ENCODE data around the gene GALNT13. TPM values are rescaled to one million over a fixed set of nuclear protein-coding genes. Genes with fewer than 3 reads are reported as not detected.

Gene GALNT13
- polyA plus RNA-seq, 2 of the 4 experiments (the other 2 are of a cell fraction) = 12.1 to 15.6 TPM

DNA sequence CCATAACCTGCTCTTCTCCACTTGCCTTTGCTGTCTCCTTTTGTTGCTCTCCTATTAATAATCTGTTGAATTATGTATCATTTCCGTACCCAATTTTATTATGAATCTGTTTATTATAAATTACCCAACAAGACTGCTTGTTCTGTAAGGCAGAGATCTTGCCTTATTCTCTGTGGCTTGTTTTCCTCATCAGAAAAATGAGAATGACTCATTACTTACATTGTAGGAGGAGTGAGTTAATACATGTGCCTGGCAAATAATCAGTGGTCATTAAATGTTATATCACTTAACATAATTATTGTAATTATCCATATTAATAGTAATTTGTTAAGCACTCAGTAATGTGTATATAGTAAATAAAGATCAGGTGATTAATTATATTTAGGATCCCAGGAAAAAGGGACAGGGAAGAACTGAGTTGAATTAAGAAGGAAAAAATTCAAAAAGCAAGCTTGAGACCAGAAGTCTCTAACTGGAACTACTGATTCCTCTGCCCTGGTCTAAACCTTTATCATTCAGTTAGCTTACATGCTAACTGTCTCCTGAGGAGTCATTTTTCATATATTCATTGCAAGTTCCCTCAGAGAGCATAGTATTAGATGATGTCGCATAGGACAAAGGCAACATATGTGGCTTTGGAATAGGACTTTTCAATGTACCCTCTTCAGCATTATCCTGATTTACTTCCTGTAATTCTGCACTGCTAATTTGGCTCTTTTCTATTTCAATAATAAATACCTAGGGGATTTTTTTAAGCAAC, 335.7 kb downstream of the GALNT13 start (continued):
- TF ChIP-seq USF2 (IDR thresholded peaks at IDR 0.05) = no peak
- no peak for TF ChIP-seq FOSB (CRISPR knock-in tag; IDR thresholded peaks at IDR 0.05)
- no peak for TF ChIP-seq NPAS2 (CRISPR knock-in tag; IDR thresholded peaks at IDR 0.05; ENCODE audit: borderline replicate concordance)
- TF ChIP-seq TP53 (CRISPR knock-in tag; IDR thresholded peaks at IDR 0.05) = no peak
- no peak for TF ChIP-seq SREBF2 (IDR thresholded peaks at IDR 0.05)
- TF ChIP-seq PHF8 (IDR thresholded peaks at IDR 0.05; ENCODE audit: borderline replicate concordance, low read depth) = no peak

DNA sequence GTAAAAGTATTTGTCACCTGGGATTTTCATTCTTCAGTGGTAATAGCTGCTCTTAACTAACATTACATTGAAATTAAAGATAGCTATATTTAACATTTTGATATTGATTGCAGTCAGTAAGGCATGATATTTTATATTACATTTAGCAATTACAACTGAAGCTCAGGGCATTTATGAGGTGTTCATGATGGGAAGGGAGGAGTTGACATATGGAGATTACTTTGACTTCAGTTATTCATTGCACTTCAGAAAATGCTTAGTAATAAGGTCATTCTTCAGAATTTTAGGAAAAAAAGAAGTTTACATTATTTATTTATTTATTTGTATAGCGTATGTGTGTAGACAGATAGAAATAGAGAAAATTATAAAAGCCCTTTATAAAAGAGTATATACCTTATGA, 352.0 kb downstream of the GALNT13 start:
- ChIA-PET POLR2A (no interaction called here), CTCF (no interaction called here)
- Histone ChIP-seq H3K27ac (no peak overlapping the region), H3K9me3 (no peaks in the 10 kb centered on the region), H3K4me2 (no peak overlapping the region), H3K4me3 (no peak overlapping the region), H3K4me1 (no peaks in the 10 kb centered on the region)
- 98% methylated on average over 1 of the region's 1 CpG for WGBS (ENCODE audit: missing lambda C conversion rate)
- TF ChIP-seq NFE2L2 (conservative IDR thresholded peaks at IDR 0.05; ENCODE audit: low read length) (no peak), TP53 (CRISPR knock-in tag; IDR thresholded peaks at IDR 0.05) (no peak), HES2 (IDR thresholded peaks at IDR 0.05) (no peak), RNF2 (IDR thresholded peaks at IDR 0.05; ENCODE audit: borderline replicate concordance, low read depth) (no peak), HEYL (CRISPR knock-in tag; IDR thresholded peaks at IDR 0.05) (no peak), EHF (CRISPR knock-in tag; IDR thresholded peaks at IDR 0.05) (no peak), MAZ (IDR thresholded peaks at IDR 0.05; ENCODE audit: borderline replicate concordance, low read depth, low read length) (no peak), CBX8 (IDR thresholded peaks at IDR 0.05) (no peak), HMGXB4 (CRISPR knock-in tag; IDR thresholded peaks at IDR 0.05; ENCODE audit: borderline replicate concordance) (no peak), JUN (IDR thresholded peaks at IDR 0.05) (no peak), ZSCAN20 (CRISPR knock-in tag; IDR thresholded peaks at IDR 0.05) (no peak), POLR2A (IDR thresholded peaks at IDR 0.05; ENCODE audit: low read length) (no peak), HOXA7 (CRISPR knock-in tag; IDR thresholded peaks at IDR 0.05) (no peak), EHMT2 (IDR thresholded peaks at IDR 0.05; ENCODE audit: low read depth) (no peak), CBX2 (IDR thresholded peaks at IDR 0.05; ENCODE audit: borderline replicate concordance, low read depth) (no peak), RARB (CRISPR knock-in tag; IDR thresholded peaks at IDR 0.05) (no peak), RFX5 (IDR thresholded peaks at IDR 0.05) (no peak), ELK1 (IDR thresholded peaks at IDR 0.05; ENCODE audit: low read depth, low read length) (no peak)
- TF ChIP-seq, protein P1, sequence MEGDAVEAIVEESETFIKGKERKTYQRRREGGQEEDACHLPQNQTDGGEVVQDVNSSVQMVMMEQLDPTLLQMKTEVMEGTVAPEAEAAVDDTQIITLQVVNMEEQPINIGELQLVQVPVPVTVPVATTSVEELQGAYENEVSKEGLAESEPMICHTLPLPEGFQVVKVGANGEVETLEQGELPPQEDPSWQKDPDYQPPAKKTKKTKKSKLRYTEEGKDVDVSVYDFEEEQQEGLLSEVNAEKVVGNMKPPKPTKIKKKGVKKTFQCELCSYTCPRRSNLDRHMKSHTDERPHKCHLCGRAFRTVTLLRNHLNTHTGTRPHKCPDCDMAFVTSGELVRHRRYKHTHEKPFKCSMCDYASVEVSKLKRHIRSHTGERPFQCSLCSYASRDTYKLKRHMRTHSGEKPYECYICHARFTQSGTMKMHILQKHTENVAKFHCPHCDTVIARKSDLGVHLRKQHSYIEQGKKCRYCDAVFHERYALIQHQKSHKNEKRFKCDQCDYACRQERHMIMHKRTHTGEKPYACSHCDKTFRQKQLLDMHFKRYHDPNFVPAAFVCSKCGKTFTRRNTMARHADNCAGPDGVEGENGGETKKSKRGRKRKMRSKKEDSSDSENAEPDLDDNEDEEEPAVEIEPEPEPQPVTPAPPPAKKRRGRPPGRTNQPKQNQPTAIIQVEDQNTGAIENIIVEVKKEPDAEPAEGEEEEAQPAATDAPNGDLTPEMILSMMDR (IDR thresholded peaks at IDR 0.05) = no peak
- TF ChIP-seq, protein P2, sequence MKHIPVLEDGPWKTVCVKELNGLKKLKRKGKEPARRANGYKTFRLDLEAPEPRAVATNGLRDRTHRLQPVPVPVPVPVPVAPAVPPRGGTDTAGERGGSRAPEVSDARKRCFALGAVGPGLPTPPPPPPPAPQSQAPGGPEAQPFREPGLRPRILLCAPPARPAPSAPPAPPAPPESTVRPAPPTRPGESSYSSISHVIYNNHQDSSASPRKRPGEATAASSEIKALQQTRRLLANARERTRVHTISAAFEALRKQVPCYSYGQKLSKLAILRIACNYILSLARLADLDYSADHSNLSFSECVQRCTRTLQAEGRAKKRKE (CRISPR knock-in tag; IDR thresholded peaks at IDR 0.05; ENCODE audit: low read depth) = no peak
- no peak for ATAC-seq
- FAIRE-seq = no peak
- no peak for DNase-seq (ENCODE audit: low read depth in 1 of 2, low spot score in 1 of 2)
